Neutrophil (primary cell): ENCODE data around the gene CPEB1.

Experiments used
- H3K27ac ChIP-seq: fragments of 200-600 bp; sonication (generic); 2 replicates; pipeline ENCODE4 v1.5.1; 2016; ENCODE audit warnings: mild to moderate bottlenecking, moderate library complexity
- H3K27me3 ChIP-seq: fragments of 200-600 bp; sonication (generic); 2 replicates; pipeline ENCODE4 v1.6.0; 2016; ENCODE audit warnings: mild to moderate bottlenecking
- H3K36me3 ChIP-seq: fragments of 200-600 bp; sonication (generic); 2 replicates; pipeline ENCODE4 v1.5.1; 2017
- H3K4me1 ChIP-seq, 2 experiments: fragments of 200-600 bp in 1 of 2; sonication (generic) in 1 of 2; 1 replicate in 1 of 2; 2 replicates in 1 of 2; pipeline versions ENCODE4 v1.5.1 to v1.6.1; 2013 to 2016; ENCODE audit warnings: low read depth in 1 of 2, low read length in 1 of 2, mild to moderate bottlenecking in 1 of 2, moderate library complexity in 1 of 2; ENCODE audit not compliant: control insufficient read depth in 1 of 2, insufficient read depth in 1 of 2
- H3K4me3 ChIP-seq, 2 experiments: fragments of 200-600 bp in 1 of 2; sonication (generic) in 1 of 2; 1 replicate in 1 of 2; 2 replicates in 1 of 2; pipeline ENCODE4 v1.5.1; 2013 to 2016; ENCODE audit warnings: low read depth in 1 of 2, low read length in 1 of 2, mild to moderate bottlenecking in 1 of 2, moderate library complexity in 1 of 2
- H3K9me3 ChIP-seq: fragments of 200-600 bp; sonication (generic); 2 replicates; pipeline ENCODE4 v1.5.1; 2016
- CTCF ChIP-seq: fragments of 200-600 bp; sonication (generic); IDR thresholded peaks from 2 replicates; pipeline ENCODE4 v1.5.1; 2016; ENCODE audit warnings: antibody characterized with exemption

Gene CPEB1

GRCh38 chr15:82680200-82681102, 33.3 kb upstream of the CPEB1 start:
- H3K36me3 ChIP-seq = no peaks in the 10 kb centered on the region
- H3K27ac ChIP-seq = no peak overlapping the region
- H3K27me3 ChIP-seq = peaks cover 96% of the 10 kb centered on the region
- peaks cover 4 to 7% of the 10 kb centered on the region in 2 experiments for H3K4me1 ChIP-seq
- no peak for TF ChIP-seq CTCF
- H3K9me3 ChIP-seq = no peaks in the 10 kb centered on the region
- peak overlapping the region; percentile 15 to 34 for H3K4me3 ChIP-seq

- Histone ChIP-seq H3K36me3 (no peaks in the 10 kb centered on the region), H3K9me3 (no peaks in the 10 kb centered on the region), H3K4me1 (peaks cover 4 to 7% of the 10 kb centered on the region in 2 experiments), H3K27ac (no peak overlapping the region), H3K4me3 (no peak overlapping the region), H3K27me3 (peaks cover 94% of the 10 kb centered on the region)
- TF ChIP-seq CTCF = no peak
Observed at GRCh38 chr15:82679626-82680199, 32.5 kb upstream of the CPEB1 start.

- Histone ChIP-seq H3K9me3 (no peaks in the 10 kb centered on the region), H3K27me3 (peaks cover 79% of the 10 kb centered on the region), H3K27ac (no peak overlapping the region), H3K4me3 (no peak overlapping the region), H3K36me3 (no peaks in the 10 kb centered on the region), H3K4me1 (peaks cover 4 to 7% of the 10 kb centered on the region in 2 experiments)
- TF ChIP-seq CTCF = no peak
Observed at GRCh38 chr15:82677720-82678323, 30.7 kb upstream of the CPEB1 start.

- Histone ChIP-seq H3K27ac (no peak overlapping the region), H3K4me1 (no peaks in the 10 kb centered on the region), H3K9me3 (no peaks in the 10 kb centered on the region), H3K27me3 (peaks cover 50% of the 10 kb centered on the region), H3K4me3 (no peak overlapping the region), H3K36me3 (no peaks in the 10 kb centered on the region)
- no peak for TF ChIP-seq CTCF
Observed at GRCh38 chr15:82674873-82675272, 27.7 kb upstream of the CPEB1 start.

GRCh38 chr15:82670699-82671098, 23.5 kb upstream of the CPEB1 start:
- Histone ChIP-seq H3K4me1 (no peaks in the 10 kb centered on the region), H3K9me3 (no peaks in the 10 kb centered on the region), H3K27me3 (peaks cover 9% of the 10 kb centered on the region), H3K27ac (no peak overlapping the region), H3K36me3 (no peaks in the 10 kb centered on the region), H3K4me3 (no peak overlapping the region)
- TF ChIP-seq CTCF = no peak
